CD8-positive, alpha-beta memory T cell (primary cell): ENCODE results near the gene SPATA16. TPM values are rescaled to one million over a fixed set of nuclear protein-coding genes. Genes with fewer than 3 reads are reported as not detected.

Source experiments
- CTCF ChIA-PET: fragments of 350-600 bp; sonication (Branson Sonifier 250); formaldehyde crosslinking; loops from one replicate; lab custom pipeline; 2021; ENCODE audit warnings: antibody characterized with exemption; lab: Charles Lee
- POLR2A ChIA-PET: fragments of 350-600 bp; sonication (Branson Sonifier 250); formaldehyde crosslinking; loops from one replicate; lab custom pipeline; 2021; ENCODE audit warnings: antibody characterized with exemption; lab: Charles Lee
- DNase-seq, 5 donors: peaks; one replicate each; pipeline versions ENCODE4 v3.0.0 to v3.0.0-alpha.2; 2020 to 2022; ENCODE audit warnings: mixed read lengths in 1 of 5
- H3K27ac ChIP-seq: one replicate; pipeline ENCODE4 v1.7.0; 2013; ENCODE audit warnings: low read depth, mild to moderate bottlenecking, low read length, moderate library complexity
- H3K27me3 ChIP-seq: 2 replicates; pipeline ENCODE4 v1.7.0; 2013; ENCODE audit warnings: low read length, mild to moderate bottlenecking; ENCODE audit not compliant: insufficient read depth, poor library complexity, severe bottlenecking
- H3K36me3 ChIP-seq: 2 replicates; pipeline ENCODE4 v1.7.0; 2013; ENCODE audit warnings: mild to moderate bottlenecking, low read length, moderate library complexity; ENCODE audit not compliant: insufficient read depth
- H3K4me1 ChIP-seq: 2 replicates; pipeline ENCODE4 v1.7.0; 2013; ENCODE audit warnings: mild to moderate bottlenecking, low read length, moderate library complexity; ENCODE audit not compliant: insufficient read depth
- H3K4me3 ChIP-seq: 2 replicates; pipeline ENCODE4 v1.7.0; 2013; ENCODE audit warnings: mild to moderate bottlenecking, low read length
- H3K9me3 ChIP-seq: 2 replicates; pipeline ENCODE4 v1.7.0; 2013; ENCODE audit warnings: mild to moderate bottlenecking, low read length
- H3K27ac Mint-ChIP-seq, 8 donors: one replicate each; pipeline ENCODE4 v1.8.0; 2020 to 2021; ENCODE audit warnings: mixed read lengths in 8 of 8, mild to moderate bottlenecking in 6 of 8, inconsistent platforms in 3 of 8, moderate library complexity in 3 of 8
- H3K27me3 Mint-ChIP-seq, 2 donors: one replicate each; pipeline ENCODE4 v1.8.0; 2020 to 2021; ENCODE audit warnings: mixed read lengths in 2 of 2, mild to moderate bottlenecking in 1 of 2, moderate library complexity in 1 of 2
- H3K36me3 Mint-ChIP-seq, 3 donors: one replicate each; pipeline ENCODE4 v1.8.0; 2020 to 2021; ENCODE audit warnings: mixed read lengths in 3 of 3, inconsistent platforms in 1 of 3, mild to moderate bottlenecking in 1 of 3
- H3K4me1 Mint-ChIP-seq, 3 donors: one replicate each; pipeline ENCODE4 v1.8.0; 2020 to 2021; ENCODE audit warnings: mixed read lengths in 3 of 3, inconsistent platforms in 1 of 3, mild to moderate bottlenecking in 1 of 3
- H3K4me3 Mint-ChIP-seq, 7 donors: one replicate each; pipeline ENCODE4 v1.8.0; 2020 to 2021; ENCODE audit warnings: mixed read lengths in 7 of 7, mild to moderate bottlenecking in 6 of 7, moderate library complexity in 4 of 7, inconsistent platforms in 2 of 7
- H3K9me3 Mint-ChIP-seq, 5 donors: one replicate each; pipeline ENCODE4 v1.8.0; 2020 to 2022; ENCODE audit warnings: mixed read lengths in 5 of 5, mild to moderate bottlenecking in 3 of 5, moderate library complexity in 2 of 5, inconsistent platforms in 1 of 5
- polyA plus RNA-seq: library from polyadenylated mRNA; unstranded; fragments of 300-500 nt; fragmentation: Illumina TruSeq; gene quantifications from one replicate; pipeline ENCODE4 v1.2.3, GENCODE V29; 2021
- total RNA-seq, 2 experiments: library from RNA; stranded (reverse); gene quantifications; one replicate each; pipeline ENCODE4 v1.2.3, GENCODE V29; 2021

Gene SPATA16
- total and polyA plus RNA-seq, 3 experiments from 2014 or later: not detected

GRCh38 chr3:172844428-172844827 is 296.6 kb downstream of the SPATA16 start:
- no peaks in the 10 kb centered on the region for H3K9me3 ChIP-seq
- DNase-seq: no peak
- H3K27ac Mint-ChIP-seq: no peak overlapping the region
- peaks cover 6 to 16% of the 10 kb centered on the region in 2 donors for H3K27me3 Mint-ChIP-seq
- no peaks in the 10 kb centered on the region for H3K4me1 ChIP-seq
- no peak overlapping the region for H3K27ac ChIP-seq
- ChIA-PET POLR2A (no interaction called here), CTCF (no interaction called here)
- H3K27me3 ChIP-seq: no peaks in the 10 kb centered on the region
- H3K36me3 Mint-ChIP-seq: no peaks in the 10 kb centered on the region
- no peak overlapping the region for H3K4me3 Mint-ChIP-seq
- no peak overlapping the region for H3K4me3 ChIP-seq
- H3K4me1 Mint-ChIP-seq: no peaks in the 10 kb centered on the region
- H3K36me3 ChIP-seq: no peaks in the 10 kb centered on the region
- peaks cover 0 to 2% (median 0%) of the 10 kb centered on the region in 5 donors for H3K9me3 Mint-ChIP-seq

GRCh38 chr3:172840913-172841312 is 300.1 kb downstream of the SPATA16 start:
- Mint-ChIP-seq H3K27me3 (peaks cover 6 to 9% of the 10 kb centered on the region in 2 donors), H3K36me3 (no peaks in the 10 kb centered on the region), H3K27ac (no peak overlapping the region), H3K4me3 (no peak overlapping the region), H3K4me1 (no peaks in the 10 kb centered on the region), H3K9me3 (peaks cover 0 to 2% (median 0%) of the 10 kb centered on the region in 5 donors)
- ChIA-PET POLR2A (no interaction called here), CTCF (no interaction called here)
- Histone ChIP-seq H3K9me3 (no peaks in the 10 kb centered on the region), H3K4me3 (no peak overlapping the region), H3K36me3 (no peaks in the 10 kb centered on the region), H3K27ac (no peak overlapping the region), H3K4me1 (no peaks in the 10 kb centered on the region), H3K27me3 (no peaks in the 10 kb centered on the region)
- DNase-seq: no peak

GRCh38 chr3:172840463-172840862 is 300.6 kb downstream of the SPATA16 start:
- no peak for DNase-seq
- POLR2A ChIA-PET: no interaction called here
- H3K4me3 Mint-ChIP-seq: no peak overlapping the region

GRCh38 chr3:172839679-172840078 is 301.4 kb downstream of the SPATA16 start:
- Mint-ChIP-seq H3K27ac (peak overlapping the region in 1 of 8 donors; percentile 17), H3K36me3 (no peaks in the 10 kb centered on the region), H3K27me3 (peaks cover 6 to 9% of the 10 kb centered on the region in 2 donors), H3K4me3 (no peak overlapping the region), H3K4me1 (no peaks in the 10 kb centered on the region), H3K9me3 (peaks cover 0 to 2% (median 0%) of the 10 kb centered on the region in 5 donors)
- no peaks in the 10 kb centered on the region for H3K27me3 ChIP-seq
- no peaks in the 10 kb centered on the region for H3K9me3 ChIP-seq
- H3K4me1 ChIP-seq: no peaks in the 10 kb centered on the region
- H3K4me3 ChIP-seq: no peak overlapping the region
- no peaks in the 10 kb centered on the region for H3K36me3 ChIP-seq
- ChIA-PET CTCF (interaction anchor here (1.4 kb wide), 1 partner anchor 9 kb away, joined by 3 read pairs; no protein-coding TSS in a partner anchor), POLR2A (no interaction called here)
- no peak for DNase-seq
- H3K27ac ChIP-seq: no peak overlapping the region

More at GRCh38 chr3:172840463-172840862, 300.6 kb downstream of the SPATA16 start:
- peaks cover 0 to 2% (median 0%) of the 10 kb centered on the region in 5 donors for H3K9me3 Mint-ChIP-seq
- no peak overlapping the region for H3K27ac Mint-ChIP-seq
- H3K27me3 ChIP-seq: no peaks in the 10 kb centered on the region
- no peaks in the 10 kb centered on the region for H3K4me1 Mint-ChIP-seq
- no peak overlapping the region for H3K4me3 ChIP-seq
- H3K9me3 ChIP-seq: no peaks in the 10 kb centered on the region
- no peaks in the 10 kb centered on the region for H3K4me1 ChIP-seq
- no peak overlapping the region for H3K27ac ChIP-seq
- H3K36me3 Mint-ChIP-seq: no peaks in the 10 kb centered on the region
- CTCF ChIA-PET: interaction anchor here (1.4 kb wide), 1 partner anchor 8 kb away, joined by 3 read pairs; no protein-coding TSS in a partner anchor
- no peaks in the 10 kb centered on the region for H3K36me3 ChIP-seq
- peaks cover 6 to 9% of the 10 kb centered on the region in 2 donors for H3K27me3 Mint-ChIP-seq
